ENCODE data around the gene EEF2K. TPM values are rescaled to one million over a fixed set of nuclear protein-coding genes. Genes with fewer than 3 reads are reported as not detected.

The EEF2K gene
- total RNA-seq, 2 experiments from 2014 or later, result 10.1 to 13.2 TPM

GRCh38 chr16:22327446-22327775 lies 121.3 kb downstream of the EEF2K start:
- Histone ChIP-seq H3K4me1 (ENCODE audit: insufficient read depth, low read length) (peaks cover 4% of the 10 kb centered on the region), H3K27me3 (ENCODE audit: control insufficient read depth in 1 of 2, insufficient read depth in 2 of 2, low read length in 2 of 2) (no peaks in the 10 kb centered on the region), H3K36me3 (ENCODE audit: insufficient read depth, low read length) (peaks cover 83% of the 10 kb centered on the region), H3K4me3 (ENCODE audit: low read length) (no peak overlapping the region), H3K9me3 (ENCODE audit: control insufficient read depth in 1 of 2, insufficient read depth in 1 of 2, low read length in 2 of 2) (no peaks in the 10 kb centered on the region), H3K27ac (ENCODE audit: low read depth in 1 of 2, low read length in 2 of 2) (no peak overlapping the region)
- no peaks in the 10 kb centered on the region for H3K27me3 Mint-ChIP-seq
- TF ChIP-seq CTCF (IDR thresholded peaks at IDR 0.05), result no peak
- no peak for DNase-seq
- intact Hi-C loops (cut with DNase I, micrococcal nuclease), result loop anchor here in 1 of 2 experiments (5.0 kb wide), 2 partner anchors 45 to 95 kb away; partner anchors contain the start of gene CDR2
- CTCF ChIA-PET, result no interaction called here
- POLR2A ChIA-PET, result interaction anchor here (2.0 to 4.2 kb wide), 2 partner anchors 30 to 46 kb away, joined by 8 to 21 read pairs; no protein-coding TSS in a partner anchor
- ATAC-seq (ENCODE audit: poor library complexity), result no peak
- H3K36me3 Mint-ChIP-seq (ENCODE audit: low read depth), result peaks cover 93% of the 10 kb centered on the region
- peaks cover 19% of the 10 kb centered on the region for H3K4me1 Mint-ChIP-seq (ENCODE audit: low read depth)
- no peak overlapping the region for H3K4me3 Mint-ChIP-seq
- peak overlapping the region; percentile 30 for H3K27ac Mint-ChIP-seq
- H3K9me3 Mint-ChIP-seq, result no peaks in the 10 kb centered on the region

GRCh38 chr16:22328081-22328725 lies 122.1 kb downstream of the EEF2K start:
- H3K27me3 ChIP-seq (ENCODE audit: control insufficient read depth in 1 of 2, insufficient read depth in 2 of 2, low read length in 2 of 2), result no peaks in the 10 kb centered on the region
- ATAC-seq (ENCODE audit: poor library complexity), result no peak
- POLR2A ChIA-PET, result interaction anchor here (1.0 to 4.2 kb wide), 3 partner anchors 30 to 47 kb away, joined by 3 to 21 read pairs (median 7); no protein-coding TSS in a partner anchor
- no peak for TF ChIP-seq CTCF (IDR thresholded peaks at IDR 0.05)
- Mint-ChIP-seq H3K36me3 (ENCODE audit: low read depth) (peaks cover 89% of the 10 kb centered on the region), H3K4me3 (no peak overlapping the region), H3K27me3 (no peaks in the 10 kb centered on the region), H3K9me3 (no peaks in the 10 kb centered on the region), H3K27ac (peak overlapping the region; percentile 14), H3K4me1 (ENCODE audit: low read depth) (peaks cover 19% of the 10 kb centered on the region)
- H3K27ac ChIP-seq (ENCODE audit: low read depth in 1 of 2, low read length in 2 of 2), result no peak overlapping the region
- H3K4me3 ChIP-seq (ENCODE audit: low read length), result no peak overlapping the region
- peaks cover 4% of the 10 kb centered on the region for H3K4me1 ChIP-seq (ENCODE audit: insufficient read depth, low read length)
- no peaks in the 10 kb centered on the region for H3K9me3 ChIP-seq (ENCODE audit: control insufficient read depth in 1 of 2, insufficient read depth in 1 of 2, low read length in 2 of 2)
- H3K36me3 ChIP-seq (ENCODE audit: insufficient read depth, low read length), result peaks cover 79% of the 10 kb centered on the region
- no peak for DNase-seq
- CTCF ChIA-PET, result no interaction called here
- intact Hi-C loops (cut with DNase I, micrococcal nuclease), result loop anchor here in 1 of 2 experiments (5.0 kb wide), 2 partner anchors 44 to 94 kb away; partner anchors contain the start of gene CDR2

- POLR2A ChIA-PET, result interaction anchor here (1.0 to 4.2 kb wide), 4 partner anchors 29 to 46 kb away, joined by 3 to 21 read pairs (median 5); no protein-coding TSS in a partner anchor
- H3K27ac Mint-ChIP-seq, result peak overlapping the region; percentile 1
Measured at GRCh38 chr16:22329199-22329695, 123.2 kb downstream of the EEF2K start.

More at GRCh38 chr16:22329199-22329695, 123.2 kb downstream of the EEF2K start:
- no peak for TF ChIP-seq CTCF (IDR thresholded peaks at IDR 0.05)
- DNase-seq (no peak), ATAC-seq (ENCODE audit: poor library complexity) (no peak)
- Mint-ChIP-seq H3K9me3 (no peaks in the 10 kb centered on the region), H3K4me3 (no peak overlapping the region), H3K36me3 (ENCODE audit: low read depth) (peaks cover 89% of the 10 kb centered on the region), H3K27me3 (no peaks in the 10 kb centered on the region), H3K4me1 (ENCODE audit: low read depth) (peaks cover 19% of the 10 kb centered on the region)
- no peak overlapping the region for H3K4me3 ChIP-seq (ENCODE audit: low read length)
- no peak overlapping the region for H3K27ac ChIP-seq (ENCODE audit: low read depth in 1 of 2, low read length in 2 of 2)
- intact Hi-C loops (cut with DNase I, micrococcal nuclease), result loop anchor here in 1 of 2 experiments (5.0 kb wide), 2 partner anchors 43 to 93 kb away; partner anchors contain the start of gene CDR2
- CTCF ChIA-PET, result interaction anchor here (1.0 to 1.8 kb wide), 2 partner anchors 8 to 10 kb away, joined by 5 to 7 read pairs; no protein-coding TSS in a partner anchor
- H3K4me1 ChIP-seq (ENCODE audit: insufficient read depth, low read length), result peaks cover 4% of the 10 kb centered on the region
- peaks cover 77% of the 10 kb centered on the region for H3K36me3 ChIP-seq (ENCODE audit: insufficient read depth, low read length)
- no peaks in the 10 kb centered on the region for H3K9me3 ChIP-seq (ENCODE audit: control insufficient read depth in 1 of 2, insufficient read depth in 1 of 2, low read length in 2 of 2)
- no peaks in the 10 kb centered on the region for H3K27me3 ChIP-seq (ENCODE audit: control insufficient read depth in 1 of 2, insufficient read depth in 2 of 2, low read length in 2 of 2)
